Measurements from ENCODE around the gene SBK3.
A peak's percentile ranks its signal among the peaks of the same experiment; 100 is the strongest.
"Not testable (repeated sequence)": the region's sequence is repeated elsewhere in the genome, so short reads cannot be mapped to it uniquely, and the experiment has no call there.

SBK3 gene

GRCh38 chr19:55503502-55504251 lies 41.7 kb downstream of the SBK3 start:
- Histone ChIP-seq H3K27ac (ENCODE audit: low read depth, low read length) (no peak overlapping the region), H3K9ac (ENCODE audit: low read depth, low read length) (no peak overlapping the region), H3K4me1 (ENCODE audit: control insufficient read depth, insufficient read depth, low read length) (no peaks in the 10 kb centered on the region), H3K4me3 (ENCODE audit: low read depth, low read length) (peak overlapping the region; percentile 51), H3K36me3 (ENCODE audit: control insufficient read depth, insufficient read depth, low read length) (no peaks in the 10 kb centered on the region), H3K27me3 (ENCODE audit: control insufficient read depth, insufficient read depth, low read length) (peaks cover 34% of the 10 kb centered on the region), H3K9me3 (ENCODE audit: control insufficient read depth, insufficient read depth, low read length) (peaks cover 3% of the 10 kb centered on the region; the same call in 1 of the 2 replicates)

DNA sequence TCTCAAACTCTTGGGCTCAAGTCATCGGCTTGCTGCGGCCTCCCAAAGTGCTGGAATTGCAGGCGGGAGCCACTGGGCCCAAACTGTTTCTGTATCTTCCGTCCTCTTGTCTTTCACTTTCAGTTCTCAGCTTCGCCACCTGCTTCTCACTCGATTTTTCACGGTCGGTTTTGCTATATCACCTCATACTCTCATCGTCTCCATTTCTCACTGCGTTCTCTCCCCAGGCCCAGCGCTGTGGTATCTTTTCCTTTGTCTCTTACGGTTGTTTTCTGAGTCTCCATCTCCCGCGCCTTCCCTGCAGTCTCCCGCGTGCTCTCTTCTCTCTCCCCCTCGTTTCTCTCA lies 42.2 kb downstream of the SBK3 start:
- H3K9me3 ChIP-seq (ENCODE audit: control insufficient read depth, insufficient read depth, low read length): peaks cover 3% of the 10 kb centered on the region; the same call in 1 of the 2 replicates
- no peak overlapping the region for H3K27ac ChIP-seq (ENCODE audit: low read depth, low read length)
- H3K36me3 ChIP-seq (ENCODE audit: control insufficient read depth, insufficient read depth, low read length): no peaks in the 10 kb centered on the region
- peaks cover 34% of the 10 kb centered on the region for H3K27me3 ChIP-seq (ENCODE audit: control insufficient read depth, insufficient read depth, low read length)
- H3K9ac ChIP-seq (ENCODE audit: low read depth, low read length): no peak overlapping the region
- no peak overlapping the region for H3K4me3 ChIP-seq (ENCODE audit: low read depth, low read length)
- no peaks in the 10 kb centered on the region for H3K4me1 ChIP-seq (ENCODE audit: control insufficient read depth, insufficient read depth, low read length)

GRCh38 chr19:55502197-55502952 lies 43.0 kb downstream of the SBK3 start:
- no peak overlapping the region for H3K27ac ChIP-seq (ENCODE audit: low read depth, low read length)

DNA sequence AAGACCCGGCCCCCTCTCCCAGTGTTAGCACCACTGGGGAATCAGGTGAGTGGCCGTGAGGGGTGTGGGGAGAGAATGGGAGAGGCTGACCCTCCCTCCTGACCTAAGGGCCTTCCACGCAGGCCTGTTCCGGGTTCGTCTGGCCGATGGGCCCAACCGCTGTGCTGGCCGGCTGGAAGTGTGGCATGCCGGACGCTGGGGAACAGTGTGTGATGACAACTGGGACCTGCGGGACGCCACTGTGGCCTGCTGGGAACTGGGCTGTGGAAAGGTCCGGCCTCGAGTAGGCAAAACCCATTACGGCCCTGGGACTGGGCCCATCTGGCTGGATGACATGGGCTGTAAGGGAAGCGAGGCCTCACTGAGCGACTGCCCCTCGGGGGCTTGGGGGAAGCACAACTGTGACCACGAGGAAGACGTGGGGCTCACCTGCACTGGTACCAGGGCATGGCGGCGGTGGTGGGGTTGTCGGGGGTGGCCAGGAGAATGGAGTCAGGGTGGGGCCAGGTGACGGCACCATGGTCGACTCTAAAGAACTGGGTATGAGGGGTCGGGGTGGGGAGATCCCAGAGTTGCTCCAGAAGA lies 44.9 kb downstream of the SBK3 start:
- Histone ChIP-seq H3K36me3 (ENCODE audit: control insufficient read depth, insufficient read depth, low read length) (no peaks in the 10 kb centered on the region), H3K27ac (ENCODE audit: low read depth, low read length) (no peak overlapping the region), H3K9me3 (ENCODE audit: control insufficient read depth, insufficient read depth, low read length) (peaks cover 3% of the 10 kb centered on the region; the same call in 1 of the 2 replicates), H3K9ac (ENCODE audit: low read depth, low read length) (no peak overlapping the region), H3K4me1 (ENCODE audit: control insufficient read depth, insufficient read depth, low read length) (no peaks in the 10 kb centered on the region), H3K4me3 (ENCODE audit: low read depth, low read length) (no peak overlapping the region), H3K27me3 (ENCODE audit: control insufficient read depth, insufficient read depth, low read length) (peaks cover 34% of the 10 kb centered on the region)

More at GRCh38 chr19:55502197-55502952, 43.0 kb downstream of the SBK3 start:
- Histone ChIP-seq H3K4me3 (ENCODE audit: low read depth, low read length) (no peak overlapping the region), H3K9ac (ENCODE audit: low read depth, low read length) (no peak overlapping the region), H3K9me3 (ENCODE audit: control insufficient read depth, insufficient read depth, low read length) (peaks cover 3% of the 10 kb centered on the region; the same call in 1 of the 2 replicates), H3K36me3 (ENCODE audit: control insufficient read depth, insufficient read depth, low read length) (no peaks in the 10 kb centered on the region), H3K4me1 (ENCODE audit: control insufficient read depth, insufficient read depth, low read length) (no peaks in the 10 kb centered on the region), H3K27me3 (ENCODE audit: control insufficient read depth, insufficient read depth, low read length) (peaks cover 34% of the 10 kb centered on the region)

DNA sequence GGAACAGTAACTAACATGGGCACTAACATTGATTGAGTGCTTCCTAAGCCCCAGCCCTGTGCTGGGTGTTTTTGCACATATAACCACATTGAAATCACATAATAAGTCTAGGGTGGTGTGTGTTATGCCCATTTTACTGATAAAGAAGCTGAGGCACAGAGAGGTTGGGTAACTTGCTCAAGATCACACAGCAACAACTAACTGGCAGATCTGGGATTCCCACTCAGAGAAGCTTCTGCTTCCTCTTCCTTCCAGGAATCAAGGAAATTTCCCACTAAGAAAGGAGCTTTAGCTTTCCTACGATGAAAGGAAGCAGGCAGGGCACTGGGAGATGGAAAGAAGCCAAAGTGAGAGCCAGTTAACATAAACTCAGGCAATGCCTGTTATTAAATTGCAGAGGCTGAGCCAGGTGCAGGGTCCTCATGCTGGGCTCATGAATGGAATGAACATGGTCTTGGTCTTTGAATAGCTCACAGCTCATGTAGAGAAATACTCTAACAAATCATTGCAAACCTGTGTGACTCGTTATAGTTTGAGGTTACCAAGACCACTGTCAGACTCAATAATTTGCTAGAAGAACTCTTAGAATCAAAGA lies 47.0 kb downstream of the SBK3 start:
- peaks cover 3% of the 10 kb centered on the region; the same call in 1 of the 2 replicates for H3K9me3 ChIP-seq (ENCODE audit: control insufficient read depth, insufficient read depth, low read length)
- H3K4me1 ChIP-seq (ENCODE audit: control insufficient read depth, insufficient read depth, low read length): no peaks in the 10 kb centered on the region
- no peak overlapping the region for H3K27ac ChIP-seq (ENCODE audit: low read depth, low read length)
- no peak overlapping the region for H3K9ac ChIP-seq (ENCODE audit: low read depth, low read length)
- no peak overlapping the region for H3K4me3 ChIP-seq (ENCODE audit: low read depth, low read length)
- no peaks in the 10 kb centered on the region for H3K36me3 ChIP-seq (ENCODE audit: control insufficient read depth, insufficient read depth, low read length)
- peaks cover 18% of the 10 kb centered on the region for H3K27me3 ChIP-seq (ENCODE audit: control insufficient read depth, insufficient read depth, low read length)

DNA sequence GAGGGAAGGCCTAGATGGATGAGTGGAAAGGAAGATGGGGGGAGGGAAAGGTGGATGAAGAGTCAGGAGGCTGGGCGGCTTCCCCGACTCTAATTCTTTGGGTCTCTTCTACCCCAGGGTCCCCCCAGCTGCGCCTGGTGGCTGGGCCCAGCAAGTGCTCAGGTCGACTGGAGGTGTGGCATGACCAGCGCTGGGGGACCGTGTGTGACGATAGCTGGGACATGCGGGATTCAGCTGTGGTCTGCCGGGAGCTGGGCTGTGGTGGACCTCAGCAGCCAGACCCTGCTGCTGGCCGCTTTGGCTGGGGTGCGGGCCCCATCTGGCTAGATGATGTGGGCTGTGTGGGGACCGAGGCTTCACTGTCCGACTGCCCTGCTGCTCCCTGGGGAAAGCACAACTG lies 47.6 kb downstream of the SBK3 start:
- no peaks in the 10 kb centered on the region for H3K9me3 ChIP-seq (ENCODE audit: control insufficient read depth, insufficient read depth, low read length)
- H3K36me3 ChIP-seq (ENCODE audit: control insufficient read depth, insufficient read depth, low read length): no peaks in the 10 kb centered on the region
- peaks cover 13% of the 10 kb centered on the region for H3K27me3 ChIP-seq (ENCODE audit: control insufficient read depth, insufficient read depth, low read length)
- H3K9ac ChIP-seq (ENCODE audit: low read depth, low read length): no peak overlapping the region
- H3K4me1 ChIP-seq (ENCODE audit: control insufficient read depth, insufficient read depth, low read length): no peaks in the 10 kb centered on the region
- no peak overlapping the region for H3K4me3 ChIP-seq (ENCODE audit: low read depth, low read length)
- H3K27ac ChIP-seq (ENCODE audit: low read depth, low read length): no peak overlapping the region

- not testable (repeated sequence) for H3K9me3 ChIP-seq (ENCODE audit: control insufficient read depth, insufficient read depth, low read length); H3K4me1 ChIP-seq (ENCODE audit: control insufficient read depth, insufficient read depth, low read length); H3K27me3 ChIP-seq (ENCODE audit: control insufficient read depth, insufficient read depth, low read length); H3K27ac ChIP-seq (ENCODE audit: low read depth, low read length); H3K4me3 ChIP-seq (ENCODE audit: low read depth, low read length); H3K36me3 ChIP-seq (ENCODE audit: control insufficient read depth, insufficient read depth, low read length); H3K9ac ChIP-seq (ENCODE audit: low read depth, low read length)
Measured at GRCh38 chr19:55496820-55497219, 48.5 kb downstream of the SBK3 start.

DNA sequence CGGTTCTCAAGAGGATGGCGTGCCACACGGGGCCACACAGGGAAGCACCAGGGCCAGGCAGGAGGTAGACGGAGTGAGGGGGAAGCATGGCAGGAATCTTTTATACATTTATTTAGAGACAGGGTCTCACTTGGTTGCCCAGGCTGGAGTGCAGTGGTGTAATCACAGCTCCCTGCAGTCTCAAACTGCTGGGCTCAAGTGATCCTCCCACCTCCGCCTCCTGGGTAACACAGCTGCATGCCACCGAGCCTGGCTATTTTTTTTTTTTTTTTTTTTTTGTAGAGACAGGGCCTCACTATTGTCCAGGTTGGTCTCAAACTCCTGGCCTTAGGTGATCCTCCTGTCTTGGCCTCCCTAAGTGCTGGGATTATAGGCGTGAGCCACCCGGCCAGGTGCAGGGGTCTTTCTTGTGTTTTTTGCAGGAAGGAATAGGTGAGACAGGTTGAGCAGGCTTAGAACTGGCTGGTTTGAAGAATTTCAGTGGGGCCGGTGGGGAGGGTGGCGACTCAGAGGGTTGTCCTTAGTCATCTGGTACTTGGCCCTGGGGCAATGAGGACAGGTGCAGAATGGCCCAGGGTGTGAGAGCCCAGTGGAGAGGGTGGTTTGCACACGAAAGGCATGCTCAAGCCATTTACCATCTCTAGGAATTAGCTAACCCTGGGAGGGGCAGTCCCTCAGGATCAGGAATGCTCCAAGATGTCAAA lies 49.5 kb downstream of the SBK3 start:
- H3K36me3 ChIP-seq (ENCODE audit: control insufficient read depth, insufficient read depth, low read length): no peaks in the 10 kb centered on the region
- H3K9me3 ChIP-seq (ENCODE audit: control insufficient read depth, insufficient read depth, low read length): no peaks in the 10 kb centered on the region
- no peaks in the 10 kb centered on the region for H3K27me3 ChIP-seq (ENCODE audit: control insufficient read depth, insufficient read depth, low read length)
- H3K9ac ChIP-seq (ENCODE audit: low read depth, low read length): no peak overlapping the region
- no peak overlapping the region for H3K27ac ChIP-seq (ENCODE audit: low read depth, low read length)
- H3K4me3 ChIP-seq (ENCODE audit: low read depth, low read length): no peak overlapping the region
- no peaks in the 10 kb centered on the region; the same call in 1 of the 2 replicates for H3K4me1 ChIP-seq (ENCODE audit: control insufficient read depth, insufficient read depth, low read length)

DNA sequence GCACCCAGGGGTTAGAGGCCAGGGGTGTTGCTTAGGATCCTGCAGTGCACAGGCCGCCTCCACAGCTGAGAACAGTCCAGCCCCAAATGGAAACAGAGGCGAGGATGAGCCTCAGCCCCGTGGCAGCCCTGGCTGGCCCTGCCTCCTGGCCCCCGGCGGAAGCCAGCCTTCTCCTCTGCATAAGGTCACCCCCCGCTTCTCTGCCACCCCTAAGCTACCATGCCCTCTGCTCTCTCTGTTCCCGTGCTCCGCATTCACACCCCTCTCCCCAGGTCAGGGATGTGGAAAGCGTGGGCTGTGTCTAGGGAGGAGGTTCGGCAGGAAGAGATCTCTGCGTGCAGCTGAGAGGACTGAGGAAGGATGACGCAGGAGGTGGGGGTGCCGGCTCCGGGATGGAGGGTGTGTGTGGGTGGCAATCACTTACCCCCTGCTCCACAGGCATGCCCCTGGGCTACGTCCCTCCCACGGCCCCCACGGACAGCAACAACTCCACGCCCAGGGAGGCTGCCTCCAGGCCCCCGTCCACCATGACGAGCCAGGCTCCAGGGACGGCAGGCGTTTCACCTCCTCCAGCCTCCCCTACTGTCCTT lies 51.1 kb downstream of the SBK3 start:
- Histone ChIP-seq H3K27me3 (ENCODE audit: control insufficient read depth, insufficient read depth, low read length) (no peaks in the 10 kb centered on the region), H3K9me3 (ENCODE audit: control insufficient read depth, insufficient read depth, low read length) (no peaks in the 10 kb centered on the region), H3K4me3 (ENCODE audit: low read depth, low read length) (no peak overlapping the region), H3K36me3 (ENCODE audit: control insufficient read depth, insufficient read depth, low read length) (no peaks in the 10 kb centered on the region), H3K4me1 (ENCODE audit: control insufficient read depth, insufficient read depth, low read length) (peaks cover 5% of the 10 kb centered on the region), H3K9ac (ENCODE audit: low read depth, low read length) (no peak overlapping the region), H3K27ac (ENCODE audit: low read depth, low read length) (no peak overlapping the region)

DNA sequence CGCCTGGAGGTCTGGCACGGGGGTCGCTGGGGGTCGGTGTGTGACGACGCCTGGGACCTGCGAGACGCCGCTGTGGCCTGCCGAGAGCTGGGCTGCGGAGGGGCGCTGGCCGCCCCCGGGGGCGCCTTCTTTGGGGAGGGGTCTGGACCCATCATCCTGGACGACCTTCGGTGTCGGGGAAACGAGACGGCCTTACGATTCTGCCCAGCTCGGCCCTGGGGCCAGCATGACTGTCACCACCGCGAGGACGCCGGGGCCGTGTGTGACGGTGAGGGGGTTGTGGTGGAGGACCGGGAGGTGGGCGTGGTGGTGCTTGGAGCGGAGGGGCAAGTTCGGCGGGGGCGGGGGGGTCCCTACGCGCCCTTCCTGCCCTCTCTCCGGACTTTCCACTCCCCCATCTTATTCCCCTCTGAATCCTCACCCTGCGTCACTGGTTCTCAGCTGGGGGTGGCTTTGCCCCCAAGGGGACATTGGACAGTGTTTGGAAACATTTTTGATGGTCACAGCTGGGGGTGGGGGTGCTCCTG lies 51.6 kb downstream of the SBK3 start:
- Histone ChIP-seq H3K27me3 (ENCODE audit: control insufficient read depth, insufficient read depth, low read length) (no peaks in the 10 kb centered on the region), H3K4me3 (ENCODE audit: low read depth, low read length) (no peak overlapping the region), H3K9ac (ENCODE audit: low read depth, low read length) (no peak overlapping the region)

More for the DNA sequence above, 51.6 kb downstream of the SBK3 start:
- H3K4me1 ChIP-seq (ENCODE audit: control insufficient read depth, insufficient read depth, low read length): peaks cover 8% of the 10 kb centered on the region
- no peak overlapping the region for H3K27ac ChIP-seq (ENCODE audit: low read depth, low read length)
- H3K36me3 ChIP-seq (ENCODE audit: control insufficient read depth, insufficient read depth, low read length): no peaks in the 10 kb centered on the region
- H3K9me3 ChIP-seq (ENCODE audit: control insufficient read depth, insufficient read depth, low read length): no peaks in the 10 kb centered on the region

Measured in HUES48 (cell line).